ENCODE measurements around the gene ARHGEF1.

- no peak for TF ChIP-seq CTCF (conservative IDR thresholded peaks at IDR 0.05 in 1 of 2, IDR thresholded peaks at IDR 0.05 in 1 of 2; ENCODE audit: low read depth in 1 of 2, low read length in 2 of 2)
- TF ChIP-seq EZH2 (IDR thresholded peaks at IDR 0.05; ENCODE audit: low read length, missing control alignments), result peak; percentile 79
These were observed 50.9 kb downstream of the ARHGEF1 start for GRCh38 chr19:41933693-41934426.
